Activated CD8-positive, alpha-beta T cell treated with anti-CD3 and anti-CD28 coated beads for 36 hours (primary cell): ENCODE measurements around the gene PRR27. TPM values are rescaled to one million over a fixed set of nuclear protein-coding genes. Genes with fewer than 3 reads are reported as not detected.
A peak's percentile ranks its signal among the peaks of the same experiment; 100 is the strongest.

ENCODE experiments used
- ATAC-seq: fragments of 200-7000 bp; cut with Tn5 transposase; one replicate; pipeline ENCODE4 v1.10.0; 2021; ENCODE audit warnings: mild to moderate bottlenecking, moderate library complexity
- CTCF ChIA-PET: fragments of 350-600 bp; sonication (Branson Sonifier 250); formaldehyde crosslinking; loops from one replicate; lab custom pipeline; 2021; ENCODE audit warnings: antibody characterized with exemption; lab: Charles Lee
- POLR2A ChIA-PET: fragments of 350-600 bp; sonication (Branson Sonifier 250); formaldehyde crosslinking; loops from one replicate; lab custom pipeline; 2021; ENCODE audit warnings: antibody characterized with exemption; lab: Charles Lee
- DNase-seq: peaks from one replicate; pipeline ENCODE4 v3.0.0-alpha.2; 2020
- H3K27ac Mint-ChIP-seq: one replicate; pipeline ENCODE4 v1.8.0; 2021; ENCODE audit warnings: mild to moderate bottlenecking, mixed read lengths
- H3K27me3 Mint-ChIP-seq: one replicate; pipeline ENCODE4 v1.8.0; 2021; ENCODE audit warnings: mixed read lengths
- H3K36me3 Mint-ChIP-seq: one replicate; pipeline ENCODE4 v1.8.0; 2021; ENCODE audit warnings: low read depth, mixed read lengths
- H3K4me1 Mint-ChIP-seq: one replicate; pipeline ENCODE4 v1.8.0; 2021; ENCODE audit warnings: low read depth, mixed read lengths
- H3K4me3 Mint-ChIP-seq: one replicate; pipeline ENCODE4 v1.8.0; 2021; ENCODE audit warnings: mild to moderate bottlenecking, moderate library complexity, mixed read lengths
- H3K9me3 Mint-ChIP-seq: one replicate; pipeline ENCODE4 v1.8.0; 2021; ENCODE audit warnings: mixed read lengths
- CTCF ChIP-seq: fragments of 200-600 bp; IDR thresholded peaks from one replicate; pipeline ENCODE4 v1.8.0; 2022; ENCODE audit warnings: antibody characterized with exemption, mild to moderate bottlenecking
- intact Hi-C: fragments of 100-400 bp; cut with micrococcal nuclease; formaldehyde crosslinking; loops from one replicate; pipeline ENCODE4 v1.10.0; 2022
- total RNA-seq, 2 experiments: library from RNA; stranded (reverse); gene quantifications; one replicate each; pipeline ENCODE4 v1.2.3, GENCODE V29; 2021

PRR27 gene
- total RNA-seq, 2 experiments from 2014 or later, result not detected

DNA sequence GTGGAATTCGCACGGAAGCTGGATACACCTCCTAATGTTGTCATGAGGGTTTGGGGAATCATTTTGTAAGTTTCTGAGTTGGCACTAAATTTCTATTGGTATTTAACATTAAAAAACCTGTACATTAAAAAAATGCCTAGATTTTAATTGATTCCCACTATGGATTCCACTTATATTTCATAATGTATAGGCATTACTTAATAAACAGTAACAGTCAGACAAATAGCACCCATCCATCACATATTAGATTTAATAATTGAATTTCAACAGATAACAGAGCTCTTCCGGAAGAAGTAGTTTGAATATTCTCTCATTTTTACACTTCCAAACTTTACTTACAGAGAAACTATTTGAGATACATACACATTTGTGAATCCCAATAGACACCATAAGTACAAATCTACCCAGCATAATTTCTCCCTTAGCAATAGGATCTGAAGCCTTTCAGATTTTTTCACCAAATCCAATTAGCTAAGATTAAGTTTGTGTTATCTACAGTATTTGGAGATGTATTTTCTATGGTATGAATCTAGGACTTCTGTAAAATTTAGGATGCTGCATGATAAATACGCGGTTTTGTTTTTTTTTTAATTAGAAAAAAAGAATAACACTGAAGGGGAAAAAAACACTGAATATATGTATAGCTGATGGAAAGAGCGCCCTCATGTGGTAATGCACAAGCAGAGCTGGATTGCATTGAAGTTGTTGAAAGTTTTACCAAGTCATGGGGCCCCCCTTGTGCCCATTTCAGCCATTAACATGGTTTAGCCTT is 29.3 kb downstream of the PRR27 start:
- ChIA-PET POLR2A (no interaction called here), CTCF (interaction anchor here (0.8 to 2.7 kb wide), 10 partner anchors 9 to 359 kb away, joined by 3 to 9 read pairs (median 3); no protein-coding TSS in a partner anchor)
- intact Hi-C loops, result loop anchor here (10.0 kb wide), 1 partner anchor 321 kb away; no protein-coding TSS in a partner anchor
- Mint-ChIP-seq H3K4me1 (no peaks in the 10 kb centered on the region), H3K9me3 (no peaks in the 10 kb centered on the region), H3K4me3 (no peak overlapping the region), H3K27ac (no peak overlapping the region), H3K27me3 (no peaks in the 10 kb centered on the region), H3K36me3 (no peaks in the 10 kb centered on the region)
- DNase-seq (peak; percentile 21), ATAC-seq (peak; percentile 56)
- peak; percentile 68 for TF ChIP-seq CTCF

DNA sequence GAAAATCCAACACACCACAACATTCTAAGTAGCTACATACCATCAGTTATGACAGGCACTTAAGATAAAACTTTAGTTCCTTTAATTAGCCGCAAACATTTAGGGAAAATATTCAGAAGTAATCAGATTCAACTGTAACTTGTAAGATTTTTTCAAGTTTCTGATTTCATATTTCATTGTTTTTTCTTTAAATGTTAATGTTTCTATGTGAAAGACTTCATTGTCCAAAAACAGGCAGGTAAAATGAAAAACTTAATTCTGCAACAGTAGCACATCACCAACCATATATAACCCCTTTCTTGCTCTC is 29.9 kb downstream of the PRR27 start:
- H3K4me3 Mint-ChIP-seq, result no peak overlapping the region
- no peak for TF ChIP-seq CTCF
- no peaks in the 10 kb centered on the region for H3K27me3 Mint-ChIP-seq
- intact Hi-C loops, result loop anchor here (10.0 kb wide), 1 partner anchor 321 kb away; no protein-coding TSS in a partner anchor
- POLR2A ChIA-PET, result no interaction called here
- no peak overlapping the region for H3K27ac Mint-ChIP-seq
- ATAC-seq (no peak), DNase-seq (no peak)
- H3K36me3 Mint-ChIP-seq, result no peaks in the 10 kb centered on the region
- CTCF ChIA-PET, result interaction anchor here (0.8 to 2.7 kb wide), 7 partner anchors 13 to 494 kb away, joined by 3 to 9 read pairs (median 4); no protein-coding TSS in a partner anchor
- no peaks in the 10 kb centered on the region for H3K4me1 Mint-ChIP-seq
- H3K9me3 Mint-ChIP-seq, result no peaks in the 10 kb centered on the region

DNA sequence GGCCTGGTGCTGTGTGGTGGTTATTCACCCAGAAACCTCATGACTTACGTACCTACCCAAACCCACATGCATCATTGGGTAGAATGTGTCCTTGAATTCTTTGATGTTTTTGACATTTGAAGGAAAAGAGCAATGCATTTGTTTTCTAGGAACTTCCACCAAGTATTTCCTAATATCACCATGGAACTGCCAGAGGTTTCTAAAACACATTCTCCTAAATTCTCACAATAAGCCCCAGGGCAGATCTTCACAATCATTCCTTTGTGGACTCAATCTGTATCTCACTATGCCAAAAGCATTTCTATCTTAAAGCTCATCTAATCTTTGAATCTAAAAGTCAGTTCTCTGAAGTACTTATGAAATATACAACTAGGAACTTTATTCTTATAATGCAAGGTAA is 33.2 kb downstream of the PRR27 start:
- Mint-ChIP-seq H3K27ac (no peak overlapping the region), H3K4me1 (no peaks in the 10 kb centered on the region), H3K9me3 (no peaks in the 10 kb centered on the region), H3K36me3 (no peaks in the 10 kb centered on the region), H3K4me3 (no peak overlapping the region), H3K27me3 (no peaks in the 10 kb centered on the region)
- no peak for ATAC-seq
- POLR2A ChIA-PET, result no interaction called here
- DNase-seq, result no peak
- no peak for TF ChIP-seq CTCF
- CTCF ChIA-PET, result no interaction called here
- intact Hi-C loops, result loop anchor here (10.0 kb wide), 1 partner anchor 318 kb away; no protein-coding TSS in a partner anchor

GRCh38 chr4:70190579-70190978 is 36.5 kb downstream of the PRR27 start:
- Mint-ChIP-seq H3K27me3 (no peaks in the 10 kb centered on the region), H3K4me1 (no peaks in the 10 kb centered on the region), H3K36me3 (no peaks in the 10 kb centered on the region), H3K9me3 (no peaks in the 10 kb centered on the region), H3K4me3 (no peak overlapping the region), H3K27ac (no peak overlapping the region)
- no peak for ATAC-seq
- DNase-seq, result no peak
- no peak for TF ChIP-seq CTCF
- CTCF ChIA-PET, result no interaction called here
- POLR2A ChIA-PET, result no interaction called here
- intact Hi-C loops, result no loop called here

DNA sequence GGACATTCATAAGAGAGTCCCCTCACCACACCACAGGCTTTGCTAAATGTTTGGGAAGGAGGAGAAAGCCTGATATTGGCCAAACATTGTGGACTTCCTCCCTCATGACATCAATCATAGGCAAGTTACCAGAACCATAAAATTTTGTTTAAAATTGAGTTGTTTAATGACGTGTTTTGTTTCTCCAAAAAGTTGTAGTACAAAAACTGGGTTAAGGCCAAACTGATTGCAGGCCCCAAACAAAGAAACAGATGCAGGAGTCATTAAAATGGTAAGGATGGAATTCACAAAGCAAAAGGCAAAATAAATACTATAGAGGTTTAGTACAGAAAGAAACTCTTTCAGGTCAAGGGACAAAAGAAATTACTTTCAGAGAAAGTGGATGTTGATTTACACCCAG is 37.6 kb downstream of the PRR27 start:
- Mint-ChIP-seq H3K27me3 (no peaks in the 10 kb centered on the region), H3K36me3 (no peaks in the 10 kb centered on the region), H3K4me1 (no peaks in the 10 kb centered on the region), H3K9me3 (no peaks in the 10 kb centered on the region), H3K27ac (no peak overlapping the region), H3K4me3 (no peak overlapping the region)
- ChIA-PET POLR2A (no interaction called here), CTCF (no interaction called here)
- intact Hi-C loops, result no loop called here
- no peak for TF ChIP-seq CTCF
- DNase-seq (no peak), ATAC-seq (no peak)
